Measurements from ENCODE around the gene SND1. TPM values are rescaled to one million over a fixed set of nuclear protein-coding genes. Genes with fewer than 3 reads are reported as not detected.

SND1 gene
- total RNA-seq, 1 donor from 2014 or later: 125 TPM

DNA sequence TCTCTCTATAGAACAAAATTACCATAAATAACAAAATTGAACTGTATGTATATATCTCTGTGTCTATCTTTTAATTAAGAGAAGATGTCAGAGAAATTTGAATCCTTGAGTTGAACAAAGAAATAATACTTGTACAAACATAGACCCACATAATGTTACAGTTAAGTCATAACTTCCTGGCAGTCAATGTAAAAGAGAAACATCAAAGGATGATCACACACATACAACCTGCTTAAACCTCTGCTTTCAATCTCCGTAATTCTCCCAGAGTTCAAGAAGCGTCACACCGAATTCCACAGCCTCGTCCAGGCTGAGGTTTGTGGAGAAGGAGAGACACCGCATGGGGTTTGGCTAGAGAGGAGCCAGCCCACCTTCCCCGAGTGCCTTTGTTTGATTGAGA is 419.4 kb downstream of the SND1 start:
- intact Hi-C loops (cut with DNase I): no loop called here
- ATAC-seq: no peak
- DNase-seq (ENCODE audit: low spot score): no peak

DNA sequence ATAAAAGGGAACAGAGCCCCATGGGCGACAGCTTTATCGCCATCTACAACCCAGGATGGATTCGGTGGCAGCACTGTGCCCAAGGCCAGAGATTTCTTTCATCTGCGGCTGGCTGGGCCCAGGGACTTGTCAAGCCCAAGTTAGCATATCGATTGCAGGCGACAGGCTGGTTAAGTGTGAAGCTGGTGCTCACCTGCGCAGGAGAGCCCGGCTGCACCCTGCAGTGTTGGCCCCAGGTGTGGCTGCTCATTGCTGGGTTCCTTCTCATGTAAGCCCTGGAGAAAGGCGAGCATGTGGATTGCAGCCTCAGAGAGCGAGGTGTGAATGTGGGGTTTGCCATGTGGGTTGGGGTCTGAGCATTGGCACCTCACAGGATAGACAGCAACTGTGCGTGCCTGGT is 419.8 kb downstream of the SND1 start:
- intact Hi-C loops (cut with DNase I): no loop called here
- ATAC-seq: no peak
- no peak for DNase-seq (ENCODE audit: low spot score)

DNA sequence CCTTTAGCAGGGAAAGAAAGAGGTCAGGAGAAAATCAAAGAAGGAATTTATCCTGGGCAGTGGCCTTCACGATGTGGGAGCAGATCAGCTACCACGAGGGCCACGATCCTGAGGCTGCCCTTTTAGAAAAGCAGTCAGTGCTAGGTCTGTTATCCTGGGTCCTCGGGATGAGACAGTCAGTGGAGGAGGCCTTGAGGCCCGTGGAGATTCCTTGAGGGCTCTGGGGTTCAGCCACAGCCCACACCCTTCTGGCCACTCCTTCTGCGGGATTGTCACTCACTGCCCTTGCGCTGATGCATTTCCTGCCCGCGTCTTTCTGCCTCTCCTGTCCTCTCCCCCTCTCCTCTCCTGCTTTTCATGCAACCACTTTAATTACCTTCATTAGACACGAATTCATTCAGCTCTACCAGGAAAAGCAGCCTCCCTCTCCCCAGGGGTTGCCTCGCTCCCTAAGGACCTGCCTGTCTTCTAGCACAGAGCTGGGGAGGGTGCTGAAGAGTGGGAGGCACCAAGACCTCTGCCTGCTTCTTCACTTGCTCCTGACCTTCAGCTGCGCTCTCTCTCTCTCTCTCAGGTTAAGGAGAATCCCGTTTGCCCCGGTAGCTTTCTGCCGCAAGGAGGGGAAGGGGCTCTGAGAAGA is 421.8 kb downstream of the SND1 start:
- intact Hi-C loops (cut with DNase I): no loop called here
- no peak for DNase-seq (ENCODE audit: low spot score)
- no peak for ATAC-seq

DNA sequence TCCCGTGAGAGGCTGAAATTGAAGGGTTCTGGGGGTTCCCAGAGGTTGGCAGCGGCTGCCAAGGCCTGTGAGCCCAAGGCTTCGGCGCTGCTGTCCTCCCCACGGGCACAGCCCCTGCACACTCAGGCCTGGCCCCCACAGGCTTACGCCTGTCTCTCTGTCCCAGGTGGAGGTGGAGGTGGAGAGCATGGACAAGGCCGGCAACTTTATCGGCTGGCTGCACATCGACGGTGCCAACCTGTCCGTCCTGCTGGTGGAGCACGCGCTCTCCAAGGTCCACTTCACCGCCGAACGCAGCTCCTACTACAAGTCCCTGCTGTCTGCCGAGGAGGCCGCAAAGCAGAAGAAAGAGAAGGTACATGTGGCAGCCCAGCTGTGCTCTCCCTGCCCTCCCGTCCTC is 422.3 kb downstream of the SND1 start:
- DNase-seq (ENCODE audit: low spot score): no peak
- ATAC-seq: no peak
- intact Hi-C loops (cut with DNase I): no loop called here

DNA sequence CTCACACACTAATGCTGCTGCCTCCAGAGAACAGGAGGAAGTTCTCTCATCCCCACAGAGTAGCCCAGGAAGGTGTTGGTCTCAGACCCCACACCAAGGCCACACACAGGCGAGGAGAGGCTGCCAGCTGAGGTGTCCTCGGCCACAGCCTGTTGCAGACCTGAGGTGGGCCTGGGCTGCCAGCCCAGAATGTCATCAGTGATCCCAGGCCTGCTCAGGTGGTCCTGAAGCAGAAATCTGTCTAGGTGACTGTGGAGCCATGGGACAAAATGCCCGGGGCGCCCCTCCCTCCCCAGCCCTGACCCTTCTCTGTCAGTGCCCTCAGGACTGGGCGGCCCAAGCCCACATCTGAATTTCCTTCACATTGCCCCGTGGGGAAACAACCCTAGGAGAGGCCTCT is 422.7 kb downstream of the SND1 start:
- intact Hi-C loops (cut with DNase I): no loop called here
- DNase-seq (ENCODE audit: low spot score) (no peak), ATAC-seq (no peak)

DNA sequence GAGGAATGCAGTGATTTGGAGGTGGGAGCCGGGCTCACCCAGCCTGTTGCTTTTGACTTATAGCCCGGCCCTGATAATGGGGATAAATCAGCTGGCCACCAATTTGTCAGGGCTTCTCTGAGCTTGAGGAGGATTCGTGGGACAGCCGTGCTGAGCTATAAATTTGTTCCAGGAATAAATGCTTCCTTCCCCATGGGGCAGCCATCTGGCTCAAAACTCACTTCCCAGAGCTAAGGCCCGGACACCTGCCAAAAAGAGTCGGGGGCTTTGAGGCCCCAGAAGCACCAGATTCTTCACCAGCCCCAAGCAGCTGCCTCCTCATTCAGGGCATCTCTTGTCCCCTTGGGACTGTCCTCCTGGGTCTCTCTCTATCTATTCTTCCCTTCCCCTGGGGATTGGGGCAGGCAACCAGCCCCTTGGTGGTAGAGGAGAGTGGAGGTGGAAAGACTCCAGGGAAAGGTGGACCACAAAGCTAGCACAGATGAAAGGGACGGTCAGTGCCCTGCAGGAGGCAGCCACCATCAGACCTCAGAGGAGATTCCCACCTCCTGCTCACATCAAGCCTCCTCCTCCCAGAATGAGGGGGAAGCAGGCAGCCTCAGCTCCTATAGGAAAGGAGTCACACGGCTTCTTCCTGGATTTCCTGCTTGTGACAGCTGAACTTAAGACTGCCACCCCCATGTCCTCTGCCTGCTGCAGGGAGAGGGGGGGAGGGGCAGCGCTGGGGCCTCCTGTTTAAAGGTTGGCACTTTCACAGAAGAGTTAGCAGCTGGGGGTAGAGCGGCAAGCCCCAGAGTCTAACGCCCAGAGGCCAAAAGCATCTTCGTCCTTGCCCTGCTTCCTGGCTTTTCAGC is 423.5 kb downstream of the SND1 start:
- DNase-seq (ENCODE audit: low spot score): no peak
- ATAC-seq: no peak
- intact Hi-C loops (cut with DNase I): no loop called here

DNA sequence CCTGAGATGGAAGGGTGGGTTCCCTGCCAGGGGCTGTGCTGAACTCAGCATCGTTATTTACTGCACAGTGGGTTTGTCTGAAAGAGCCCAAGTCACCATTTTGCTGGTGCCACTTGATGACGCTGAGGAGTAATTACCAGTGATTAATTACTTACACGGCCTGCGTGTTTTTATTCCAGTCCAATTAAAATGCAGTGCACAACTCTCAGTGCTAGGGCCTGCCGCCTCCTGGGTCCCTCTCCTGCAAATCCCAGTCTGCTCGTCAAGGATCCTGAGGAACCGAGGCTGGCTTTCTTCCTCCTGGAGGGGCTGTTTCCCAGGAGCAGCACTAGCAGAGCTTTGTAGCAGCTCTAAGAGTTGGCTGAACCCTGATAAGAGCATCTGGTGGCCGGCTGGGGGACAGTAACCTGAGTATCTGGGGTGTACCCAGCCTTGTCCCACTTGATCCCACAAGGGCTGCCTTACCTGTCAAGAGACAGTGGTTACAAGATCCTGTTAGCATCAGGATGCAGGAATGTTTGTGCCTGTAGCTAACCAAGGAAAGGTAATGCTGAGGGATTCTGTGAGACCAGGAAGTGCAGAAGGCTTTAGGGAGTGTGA is 424.3 kb downstream of the SND1 start:
- intact Hi-C loops (cut with DNase I): no loop called here
- peak; percentile 4 for ATAC-seq
- DNase-seq (ENCODE audit: low spot score): no peak

DNA sequence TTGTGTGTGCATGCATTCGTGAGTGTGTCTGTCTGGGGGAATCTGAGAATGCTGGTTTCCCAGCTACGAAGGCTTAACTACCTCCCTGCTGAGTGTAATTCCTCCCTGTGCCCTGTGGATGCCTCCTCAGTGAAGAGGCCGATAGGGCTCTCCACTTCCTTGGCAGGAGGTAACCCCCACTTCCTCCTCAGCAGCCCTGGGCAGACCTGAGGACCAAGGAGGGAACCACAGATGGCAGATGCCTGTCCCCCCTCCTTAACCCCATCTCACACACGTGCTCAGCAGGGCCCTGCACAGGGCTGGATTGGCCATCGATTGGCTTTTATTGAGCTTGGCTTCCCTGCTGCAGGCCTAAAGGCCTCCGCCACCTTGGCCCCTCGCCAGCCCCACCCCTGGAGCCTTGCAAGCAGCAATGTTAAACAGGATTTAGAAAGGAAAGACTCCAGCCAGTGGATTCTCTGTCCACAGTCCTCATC is 424.8 kb downstream of the SND1 start:
- intact Hi-C loops (cut with DNase I): no loop called here
- DNase-seq (ENCODE audit: low spot score): peak; percentile 90
- ATAC-seq: peak; percentile 74

DNA sequence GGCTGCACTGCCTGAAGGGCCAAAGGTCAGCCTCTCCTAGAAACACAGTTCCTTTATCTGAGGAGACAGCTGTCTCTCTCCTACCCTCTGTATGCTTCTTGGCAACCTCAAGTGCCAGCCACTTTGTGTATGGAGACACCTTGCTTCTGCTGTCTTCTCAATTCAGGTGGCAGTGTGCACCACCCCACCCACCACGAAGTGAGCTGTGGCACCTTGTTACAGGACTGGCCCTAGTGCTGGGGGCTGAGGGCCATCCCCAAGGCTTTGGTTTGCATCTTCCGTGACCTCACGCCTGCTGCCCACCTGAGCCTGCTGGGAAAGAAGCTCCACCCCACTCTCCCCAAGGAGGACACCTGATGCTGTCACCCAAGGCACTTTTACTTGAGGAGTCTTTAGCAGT is 426.3 kb downstream of the SND1 start:
- no peak for ATAC-seq
- no peak for DNase-seq (ENCODE audit: low spot score)
- intact Hi-C loops (cut with DNase I): no loop called here

DNA sequence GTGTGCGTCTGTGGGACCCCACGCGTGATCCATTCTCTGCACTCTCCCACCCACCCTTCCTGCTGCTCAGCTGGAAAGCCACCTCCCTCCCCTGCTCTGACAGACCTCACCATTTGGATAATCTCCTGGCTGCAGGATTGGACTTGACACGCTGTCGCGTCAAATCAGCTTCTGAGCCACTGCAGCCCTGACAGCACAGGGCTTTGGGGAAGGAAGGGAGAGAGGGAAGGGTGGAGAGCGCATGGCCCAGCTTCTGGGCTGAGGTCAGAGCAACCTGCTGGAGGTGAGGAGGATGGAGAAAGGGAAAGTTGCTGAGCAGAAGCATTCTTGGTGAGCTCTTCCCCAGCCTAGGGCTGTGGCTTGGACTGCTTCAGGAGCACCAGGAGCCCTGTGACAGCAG is 428.2 kb downstream of the SND1 start:
- no peak for DNase-seq (ENCODE audit: low spot score)
- ATAC-seq: no peak
- intact Hi-C loops (cut with DNase I): no loop called here

DNA sequence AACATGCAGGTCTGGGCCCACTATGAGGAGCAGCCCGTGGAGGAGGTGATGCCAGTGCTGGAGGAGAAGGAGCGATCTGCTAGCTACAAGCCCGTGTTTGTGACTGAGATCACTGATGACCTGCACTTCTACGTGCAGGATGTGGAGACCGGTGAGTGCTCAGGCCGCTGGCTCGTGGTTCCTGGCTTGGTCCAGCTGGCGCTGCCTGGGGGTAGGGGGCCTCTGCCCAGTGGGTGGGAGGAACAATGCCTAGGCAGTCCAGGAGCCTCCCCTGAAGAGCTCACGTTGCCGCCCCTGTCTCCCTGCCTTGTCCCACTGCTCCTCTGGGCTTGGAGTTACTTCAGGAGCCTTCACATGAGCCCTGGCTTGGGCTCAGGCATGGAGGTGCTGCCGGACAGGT is 429.4 kb downstream of the SND1 start:
- ATAC-seq (no peak), DNase-seq (ENCODE audit: low spot score) (no peak)
- intact Hi-C loops (cut with DNase I): no loop called here

DNA sequence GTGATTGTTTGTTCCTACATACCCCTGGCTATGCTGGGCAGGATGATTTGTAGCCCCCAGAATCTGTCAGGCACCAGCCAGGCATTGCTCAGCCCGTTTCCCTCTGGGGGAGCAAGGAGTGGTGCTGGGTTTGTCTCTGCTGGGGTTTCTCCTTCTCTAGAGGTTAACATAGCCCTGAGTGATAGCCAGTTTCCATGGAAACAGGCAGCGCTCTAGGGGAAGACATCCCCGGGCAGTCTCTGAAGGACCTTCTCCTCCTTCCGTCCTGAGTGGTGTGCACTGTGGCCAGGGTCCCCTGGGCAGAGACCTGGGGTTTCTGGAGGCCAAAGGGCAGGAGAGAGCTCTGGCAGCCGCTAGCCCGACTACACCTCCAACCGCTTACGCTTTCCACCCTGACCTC is 429.8 kb downstream of the SND1 start:
- intact Hi-C loops (cut with DNase I): no loop called here
- no peak for ATAC-seq

DNA sequence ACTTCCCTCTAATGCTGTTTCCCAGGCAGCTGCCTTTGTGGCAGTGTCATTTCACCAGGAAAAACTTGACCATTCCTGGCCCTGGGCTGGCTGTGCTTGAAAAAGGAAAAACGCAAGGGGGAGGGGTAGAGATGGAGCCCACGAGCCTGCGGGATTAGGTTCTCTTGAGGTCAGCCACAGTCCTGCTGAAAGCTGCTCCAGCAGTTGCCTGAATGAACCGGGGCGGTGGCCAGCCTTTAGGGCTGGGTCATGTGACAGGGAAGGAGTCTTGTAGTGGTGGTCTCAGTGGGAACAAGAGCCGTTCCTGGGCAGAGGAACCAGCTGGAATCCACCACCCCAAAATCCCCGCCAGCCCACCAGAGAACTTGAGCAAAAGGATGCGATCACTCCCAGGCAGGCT is 430.4 kb downstream of the SND1 start:
- ATAC-seq: no peak
- intact Hi-C loops (cut with DNase I): no loop called here
- DNase-seq (ENCODE audit: low spot score): no peak

More for the DNA sequence above, 429.8 kb downstream of the SND1 start:
- DNase-seq (ENCODE audit: low spot score): no peak

DNA sequence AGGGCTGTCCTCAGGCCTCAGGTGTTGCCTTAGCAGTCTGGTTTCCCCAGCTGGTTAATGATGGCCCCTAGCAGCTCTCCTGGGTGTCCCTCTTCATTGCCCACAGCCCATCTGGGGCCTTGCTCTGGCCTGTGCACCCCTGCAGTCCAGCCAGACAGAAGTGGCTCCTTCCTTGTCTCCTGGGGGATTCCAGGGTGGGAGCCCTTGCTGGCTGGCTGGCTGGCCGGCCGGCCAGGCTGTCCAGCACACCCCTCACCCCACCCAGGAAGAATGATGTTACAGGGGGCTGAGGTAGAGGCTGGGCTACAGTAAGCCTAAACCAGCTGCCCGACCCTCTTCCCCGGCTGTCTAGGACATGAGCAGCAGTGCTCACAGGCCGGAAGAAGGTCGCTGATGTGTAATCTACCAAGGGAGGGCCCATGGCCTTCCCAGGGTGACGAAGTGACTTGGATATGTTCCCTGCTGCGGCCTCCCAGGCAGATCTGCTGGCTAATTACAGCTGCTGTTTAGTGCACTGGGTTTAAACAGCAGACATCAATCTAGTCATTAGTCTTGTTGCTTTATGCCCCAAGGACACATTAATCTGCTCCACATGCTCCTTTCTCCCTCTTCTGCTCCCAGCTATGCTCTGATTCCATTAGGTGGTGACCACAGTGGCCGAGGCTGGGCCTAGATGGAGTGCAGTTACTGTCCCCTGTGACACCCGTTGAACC is 433.1 kb downstream of the SND1 start:
- ATAC-seq (peak; percentile 9), DNase-seq (ENCODE audit: low spot score) (no peak)
- intact Hi-C loops (cut with DNase I): no loop called here

DNA sequence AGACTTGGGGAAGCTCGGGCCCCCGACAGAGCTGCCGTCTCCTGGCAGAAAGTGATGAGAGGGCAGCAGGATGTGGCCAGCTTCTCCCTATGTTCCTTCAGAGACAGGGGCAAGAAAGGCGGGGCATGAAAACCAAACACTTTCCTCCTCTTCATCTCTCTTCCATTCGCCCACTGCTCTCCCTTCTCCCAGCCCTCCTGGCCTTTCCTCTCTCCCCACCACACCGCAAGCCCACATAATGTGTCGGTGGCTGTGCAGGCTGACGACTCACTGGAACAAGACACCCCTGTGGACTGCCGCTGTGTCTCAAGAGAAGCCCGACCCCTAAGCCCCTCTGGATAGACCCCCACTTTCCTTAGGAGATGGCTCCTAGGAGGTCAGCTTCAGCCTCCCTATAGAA is 438.5 kb downstream of the SND1 start:
- intact Hi-C loops (cut with DNase I): no loop called here
- no peak for ATAC-seq
- no peak for DNase-seq (ENCODE audit: low spot score)

DNA sequence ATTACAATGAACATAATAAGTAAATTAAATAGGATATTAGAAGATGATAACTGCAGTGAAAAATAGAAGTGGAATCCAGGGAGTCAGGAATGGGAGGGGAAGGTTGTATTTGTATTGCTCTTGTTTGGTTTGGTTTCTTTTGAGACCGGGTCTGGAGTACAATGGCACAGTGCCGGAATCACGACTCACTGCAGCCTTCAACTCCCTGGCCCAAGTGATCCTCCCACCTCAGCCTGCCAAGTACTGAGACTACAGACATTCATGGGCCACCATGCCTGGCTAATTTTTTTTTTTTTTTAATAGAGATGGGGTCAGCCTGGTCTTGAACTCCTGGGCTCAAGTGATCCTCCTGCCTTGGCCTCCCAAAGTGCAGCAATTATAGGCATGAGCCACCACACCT is 439.1 kb downstream of the SND1 start:
- no peak for ATAC-seq
- intact Hi-C loops (cut with DNase I): no loop called here
- no peak for DNase-seq (ENCODE audit: low spot score)

DNA sequence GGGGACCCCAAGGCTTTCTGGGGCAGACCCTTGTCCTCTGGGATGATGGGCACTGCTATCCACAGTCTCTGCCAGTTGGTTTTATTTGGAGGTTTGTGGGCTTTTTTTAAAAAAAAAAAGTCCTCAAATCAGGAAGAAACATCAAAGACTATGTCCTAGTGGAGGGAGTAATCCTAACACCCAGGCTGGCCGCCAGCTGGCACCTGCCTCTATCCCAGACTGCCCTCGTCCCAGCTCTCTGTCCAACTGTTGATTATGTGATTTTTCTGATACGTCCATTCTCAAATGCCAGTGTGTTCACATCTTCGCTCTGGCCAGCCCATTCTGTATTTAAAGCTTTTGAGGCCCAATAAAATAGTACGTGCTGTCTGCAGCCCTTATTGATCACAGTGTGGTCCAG is 440.2 kb downstream of the SND1 start:
- intact Hi-C loops (cut with DNase I): no loop called here
- DNase-seq (ENCODE audit: low spot score): no peak
- no peak for ATAC-seq

DNA sequence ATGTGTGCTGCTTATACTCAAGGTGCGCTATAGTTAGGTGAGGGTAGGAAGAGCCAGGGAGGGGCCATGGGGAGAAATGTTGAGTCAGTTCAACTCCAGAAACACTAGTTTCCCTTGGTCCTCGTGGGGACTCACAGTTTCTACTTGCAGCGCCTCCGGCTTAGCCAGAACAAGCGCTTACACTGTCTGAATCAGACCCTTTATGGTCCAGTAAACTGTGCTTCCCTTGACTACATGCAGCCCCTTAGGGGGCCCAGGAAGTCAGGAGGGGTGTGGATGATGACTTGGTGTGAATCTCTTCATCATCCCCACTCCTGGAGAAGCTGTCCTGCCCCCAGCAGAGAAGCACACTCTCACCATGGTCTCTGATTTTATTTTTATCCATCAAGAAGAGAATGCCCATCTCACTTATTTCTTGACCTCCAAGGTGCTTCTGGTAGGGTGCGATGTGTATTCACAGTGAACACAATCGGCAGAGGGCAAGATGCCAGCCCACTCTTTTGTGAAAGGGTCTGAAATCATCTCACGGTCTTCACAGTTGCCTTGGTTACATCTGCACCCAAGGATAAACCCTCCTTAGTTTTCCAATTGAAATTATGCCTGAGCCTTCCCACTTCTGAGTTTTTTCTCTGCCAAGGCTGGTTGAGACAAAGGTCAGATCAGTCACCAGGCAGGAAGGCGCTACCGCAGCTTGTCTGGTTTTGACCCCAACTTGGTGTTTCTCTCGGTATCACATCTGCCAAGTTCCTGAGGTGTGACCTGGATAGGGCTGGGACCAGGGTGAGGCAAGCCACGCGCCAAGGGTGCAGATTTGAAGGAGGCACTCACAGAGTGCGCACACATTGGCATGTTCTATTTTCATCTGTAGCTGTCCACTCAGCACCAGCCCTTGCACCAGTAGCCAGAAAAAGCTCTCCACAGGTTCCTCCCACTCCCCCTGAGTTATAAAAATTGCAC is 441.9 kb downstream of the SND1 start:
- intact Hi-C loops (cut with DNase I): no loop called here
- ATAC-seq (no peak), DNase-seq (ENCODE audit: low spot score) (no peak)

DNA sequence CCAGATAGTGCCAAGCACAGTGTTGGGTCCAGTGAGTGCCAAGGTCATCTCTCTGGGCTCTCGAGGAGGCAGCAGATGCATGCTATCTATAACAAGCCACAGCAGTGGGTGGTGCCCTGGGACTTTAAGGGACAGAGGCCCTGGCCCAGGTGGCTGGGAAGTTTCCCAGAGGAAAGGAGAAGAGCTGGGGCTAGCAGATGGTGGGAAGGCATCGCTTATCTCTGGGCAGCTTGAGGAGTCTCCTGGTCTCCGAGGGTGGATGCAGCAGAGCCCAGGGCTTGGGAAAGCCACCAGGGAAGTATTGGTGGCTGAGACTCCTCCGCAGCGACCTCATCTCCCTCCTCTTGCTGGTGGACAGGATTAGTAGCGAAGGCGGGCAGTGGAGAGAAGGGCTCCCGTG is 442.7 kb downstream of the SND1 start:
- no peak for DNase-seq (ENCODE audit: low spot score)
- intact Hi-C loops (cut with DNase I): no loop called here
- no peak for ATAC-seq

Measured in sciatic nerve (tissue), 2 donors.